ENCODE data around the gene TTC9. TPM values are rescaled to one million over a fixed set of nuclear protein-coding genes. Genes with fewer than 3 reads are reported as not detected.

The TTC9 gene
- total and polyA plus RNA-seq, 9 of the 15 experiments (the other 6 are each of a cell fraction or from before 2014, with no cell fraction given) = 0.07 TPM; not detected in 8

GRCh38 chr14:70600382-70601157, 41.1 kb upstream of the TTC9 start, which contains the start of gene MED6 (continued):
- TF ChIP-seq, protein P1, sequence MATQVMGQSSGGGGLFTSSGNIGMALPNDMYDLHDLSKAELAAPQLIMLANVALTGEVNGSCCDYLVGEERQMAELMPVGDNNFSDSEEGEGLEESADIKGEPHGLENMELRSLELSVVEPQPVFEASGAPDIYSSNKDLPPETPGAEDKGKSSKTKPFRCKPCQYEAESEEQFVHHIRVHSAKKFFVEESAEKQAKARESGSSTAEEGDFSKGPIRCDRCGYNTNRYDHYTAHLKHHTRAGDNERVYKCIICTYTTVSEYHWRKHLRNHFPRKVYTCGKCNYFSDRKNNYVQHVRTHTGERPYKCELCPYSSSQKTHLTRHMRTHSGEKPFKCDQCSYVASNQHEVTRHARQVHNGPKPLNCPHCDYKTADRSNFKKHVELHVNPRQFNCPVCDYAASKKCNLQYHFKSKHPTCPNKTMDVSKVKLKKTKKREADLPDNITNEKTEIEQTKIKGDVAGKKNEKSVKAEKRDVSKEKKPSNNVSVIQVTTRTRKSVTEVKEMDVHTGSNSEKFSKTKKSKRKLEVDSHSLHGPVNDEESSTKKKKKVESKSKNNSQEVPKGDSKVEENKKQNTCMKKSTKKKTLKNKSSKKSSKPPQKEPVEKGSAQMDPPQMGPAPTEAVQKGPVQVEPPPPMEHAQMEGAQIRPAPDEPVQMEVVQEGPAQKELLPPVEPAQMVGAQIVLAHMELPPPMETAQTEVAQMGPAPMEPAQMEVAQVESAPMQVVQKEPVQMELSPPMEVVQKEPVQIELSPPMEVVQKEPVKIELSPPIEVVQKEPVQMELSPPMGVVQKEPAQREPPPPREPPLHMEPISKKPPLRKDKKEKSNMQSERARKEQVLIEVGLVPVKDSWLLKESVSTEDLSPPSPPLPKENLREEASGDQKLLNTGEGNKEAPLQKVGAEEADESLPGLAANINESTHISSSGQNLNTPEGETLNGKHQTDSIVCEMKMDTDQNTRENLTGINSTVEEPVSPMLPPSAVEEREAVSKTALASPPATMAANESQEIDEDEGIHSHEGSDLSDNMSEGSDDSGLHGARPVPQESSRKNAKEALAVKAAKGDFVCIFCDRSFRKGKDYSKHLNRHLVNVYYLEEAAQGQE (IDR thresholded peaks at IDR 0.05; ENCODE audit: borderline replicate concordance) = no peak
- TF ChIP-seq, protein P1 (CRISPR knock-in tag; IDR thresholded peaks at IDR 0.05; ENCODE audit: low read depth) = no peak
- TF ChIP-seq MTA1 (IDR thresholded peaks at IDR 0.05; ENCODE audit: borderline replicate concordance) (peak; percentile 98), STAT5B (CRISPR knock-in tag; IDR thresholded peaks at IDR 0.05) (no peak), MCM7 (IDR thresholded peaks at IDR 0.05) (no peak), ZNF239 (CRISPR knock-in tag; IDR thresholded peaks at IDR 0.05) (no peak), CAMTA2 (CRISPR knock-in tag; conservative IDR thresholded peaks at IDR 0.05) (no peak), THAP12 (CRISPR knock-in tag; IDR thresholded peaks at IDR 0.05) (no peak), RAD51 (IDR thresholded peaks at IDR 0.05; ENCODE audit: borderline replicate concordance, low read depth) (no peak), ZNF197 (CRISPR knock-in tag; IDR thresholded peaks at IDR 0.05; ENCODE audit: low read depth) (no peak), MAFK (IDR thresholded peaks at IDR 0.05; ENCODE audit: low read length) (no peak), PHF20 (IDR thresholded peaks at IDR 0.05; ENCODE audit: partially characterized antibody) (peak; percentile 97), U2AF2 (optimal IDR thresholded peaks at IDR 0.05; ENCODE audit: low read depth, low read length) (no peak), RAD21 (CRISPR knock-in tag; conservative IDR thresholded peaks at IDR 0.05 in 1 of 2, IDR thresholded peaks at IDR 0.05 in 1 of 2) (no peak), CSDE1 (IDR thresholded peaks at IDR 0.05) (no peak), ZNF408 (CRISPR knock-in tag; IDR thresholded peaks at IDR 0.05; ENCODE audit: low read depth) (no peak), NFIX (CRISPR knock-in tag; IDR thresholded peaks at IDR 0.05; ENCODE audit: low read depth) (no peak)
